Lung (tissue), 12 donors: ENCODE measurements around the gene TET1. TPM values are rescaled to one million over a fixed set of nuclear protein-coding genes. Genes with fewer than 3 reads are reported as not detected.

Source experiments
- ATAC-seq: fragments of 200-7000 bp; cut with Tn5 transposase; one replicate; pipeline ENCODE4 v1.9.1; 2020; ENCODE audit warnings: moderate number of reproducible peaks; ENCODE audit not compliant: insufficient read depth, low FRiP score
- DNase-seq, 3 donors: peaks; one replicate each; pipeline ENCODE4 v3.0.0-alpha.2; 2013 to 2017
- H3K27ac ChIP-seq, 2 donors: one replicate each; pipeline ENCODE4 v1.5.1; 2013; ENCODE audit warnings: mild to moderate bottlenecking in 2 of 2, moderate library complexity in 2 of 2, control low read depth in 1 of 2, inconsistent platforms in 1 of 2, low read depth in 1 of 2, low read length in 1 of 2
- H3K27me3 ChIP-seq, 3 donors: one replicate each; pipeline ENCODE4 v1.5.1; 2013; ENCODE audit warnings: low read length in 2 of 3; ENCODE audit not compliant: control insufficient read depth in 3 of 3, insufficient read depth in 3 of 3
- H3K36me3 ChIP-seq, 4 donors: one replicate each; pipeline ENCODE4 v1.5.1; 2013; ENCODE audit warnings: low read length in 4 of 4, mild to moderate bottlenecking in 1 of 4, moderate library complexity in 1 of 4; ENCODE audit not compliant: control insufficient read depth in 4 of 4, insufficient read depth in 4 of 4
- H3K4me1 ChIP-seq, 5 donors: one replicate each; pipeline ENCODE4 v1.5.1; 2013; ENCODE audit warnings: low read length in 5 of 5, mild to moderate bottlenecking in 2 of 5, moderate library complexity in 1 of 5; ENCODE audit not compliant: control insufficient read depth in 5 of 5, insufficient read depth in 5 of 5
- H3K4me3 ChIP-seq: one replicate; pipeline ENCODE4 v1.5.1; 2013; ENCODE audit warnings: mild to moderate bottlenecking, control low read depth, moderate library complexity
- H3K9ac ChIP-seq, 2 donors: one replicate each; pipeline ENCODE4 v1.5.1; 2013; ENCODE audit warnings: low read length in 2 of 2, control low read depth in 1 of 2; ENCODE audit not compliant: insufficient read depth in 1 of 2
- H3K9me3 ChIP-seq, 4 donors: one replicate each; pipeline ENCODE4 v1.5.1; 2013; ENCODE audit warnings: low read length in 3 of 4, mild to moderate bottlenecking in 1 of 4, moderate library complexity in 1 of 4; ENCODE audit not compliant: control insufficient read depth in 4 of 4, insufficient read depth in 3 of 4
- WGBS, 2 donors: extraction: QIAGEN DNeasy Blood & Tissue Kit; methylation state at CpG; one replicate each; pipeline ENCODE4 v1.1.7; 2013; 5-methylcytosine and 5-hydroxymethylcytosine counted together
- polyA plus RNA-seq, 2 donors: library from polyadenylated mRNA; stranded (reverse); fragments of 200-250 nt; gene quantifications; one replicate each; pipeline ENCODE4 v1.2.1, GENCODE V29; 2013
- total RNA-seq, 2 donors: library from RNA; depleted of rRNA in 1 of 2; stranded (reverse); fragments of >200 nt in 1 of 2; gene quantifications; one replicate each; pipeline ENCODE4 v1.2.1, GENCODE V29; 2014 to 2021
- TF ChIP-seq, protein P1 (sequence below): IDR thresholded peaks from 2 replicates; pipeline ENCODE4 v1.5.1; 2012; ENCODE audit warnings: mild to moderate bottlenecking; ENCODE audit errors: control extremely low read depth, extremely low read depth
- donor health status: control.
- donor health status: control.
- donor health status: Bipolar disorder and iron deficiency.
- donor health status: healthy.
- donor health status: DM: yes; HTN: yes; CAD: no.

The TET1 gene
- total and polyA plus RNA-seq, 4 donors: 0.06 to 23.5 (median 0.73) TPM

DNA sequence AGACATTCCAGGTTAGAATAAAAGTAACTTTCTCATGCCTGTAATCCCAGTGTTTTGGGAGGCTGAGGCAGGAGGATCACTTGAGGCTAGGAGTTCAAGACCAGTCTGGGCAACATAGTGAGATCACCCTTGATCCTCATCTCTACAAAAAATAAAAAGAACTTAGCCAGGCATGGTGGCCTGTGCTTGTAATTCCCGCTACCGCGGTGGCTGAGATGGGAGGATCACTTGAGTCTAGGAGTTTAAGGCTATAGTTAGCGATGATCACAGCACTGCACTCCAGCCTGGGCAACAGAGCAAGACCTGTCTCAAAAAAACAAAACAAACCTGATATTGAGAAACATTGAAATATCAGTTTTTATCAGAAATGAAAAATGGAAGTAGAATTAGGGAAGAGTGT, 4.6 kb downstream of the TET1 start:
- TF ChIP-seq, protein P1, sequence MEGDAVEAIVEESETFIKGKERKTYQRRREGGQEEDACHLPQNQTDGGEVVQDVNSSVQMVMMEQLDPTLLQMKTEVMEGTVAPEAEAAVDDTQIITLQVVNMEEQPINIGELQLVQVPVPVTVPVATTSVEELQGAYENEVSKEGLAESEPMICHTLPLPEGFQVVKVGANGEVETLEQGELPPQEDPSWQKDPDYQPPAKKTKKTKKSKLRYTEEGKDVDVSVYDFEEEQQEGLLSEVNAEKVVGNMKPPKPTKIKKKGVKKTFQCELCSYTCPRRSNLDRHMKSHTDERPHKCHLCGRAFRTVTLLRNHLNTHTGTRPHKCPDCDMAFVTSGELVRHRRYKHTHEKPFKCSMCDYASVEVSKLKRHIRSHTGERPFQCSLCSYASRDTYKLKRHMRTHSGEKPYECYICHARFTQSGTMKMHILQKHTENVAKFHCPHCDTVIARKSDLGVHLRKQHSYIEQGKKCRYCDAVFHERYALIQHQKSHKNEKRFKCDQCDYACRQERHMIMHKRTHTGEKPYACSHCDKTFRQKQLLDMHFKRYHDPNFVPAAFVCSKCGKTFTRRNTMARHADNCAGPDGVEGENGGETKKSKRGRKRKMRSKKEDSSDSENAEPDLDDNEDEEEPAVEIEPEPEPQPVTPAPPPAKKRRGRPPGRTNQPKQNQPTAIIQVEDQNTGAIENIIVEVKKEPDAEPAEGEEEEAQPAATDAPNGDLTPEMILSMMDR: no peak
- no peak overlapping the region for H3K9ac ChIP-seq
- H3K9me3 ChIP-seq: no peaks in the 10 kb centered on the region
- DNase-seq (no peak), ATAC-seq (no peak)
- H3K4me3 ChIP-seq: no peak overlapping the region
- WGBS, 2 donors: 73 to 74% methylated on average over 4 of the region's 4 CpGs
- no peaks in the 10 kb centered on the region for H3K27me3 ChIP-seq
- H3K36me3 ChIP-seq: no peaks in the 10 kb centered on the region
- no peak overlapping the region for H3K27ac ChIP-seq
- peaks cover 0 to 36% (median 4%) of the 10 kb centered on the region in 5 donors for H3K4me1 ChIP-seq

DNA sequence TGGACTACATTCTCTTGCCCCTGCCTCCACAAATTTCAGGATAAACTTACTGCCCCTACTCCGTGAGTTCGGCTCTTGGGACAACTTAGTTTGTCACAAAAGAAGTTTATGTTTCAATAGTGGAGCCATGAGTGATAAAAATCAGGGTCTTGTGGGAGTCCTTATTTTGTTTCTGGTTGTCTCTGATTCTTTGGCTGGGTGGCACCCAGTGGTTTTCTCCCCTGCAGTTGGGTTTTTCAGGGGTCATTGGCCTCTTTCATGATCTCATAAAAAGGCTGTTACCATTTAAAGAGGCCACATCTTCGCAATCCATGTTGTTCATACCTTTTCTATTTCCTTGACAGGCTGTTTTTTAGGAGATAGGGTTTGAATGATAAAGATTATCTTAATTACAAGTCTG, 5.5 kb downstream of the TET1 start:
- TF ChIP-seq, protein P1: no peak
- ATAC-seq (no peak), DNase-seq (no peak)
- Histone ChIP-seq H3K27me3 (no peaks in the 10 kb centered on the region), H3K4me3 (no peak overlapping the region), H3K9ac (no peak overlapping the region), H3K27ac (no peak overlapping the region), H3K9me3 (no peaks in the 10 kb centered on the region), H3K4me1 (peaks cover 0 to 32% (median 4%) of the 10 kb centered on the region in 5 donors), H3K36me3 (no peaks in the 10 kb centered on the region)
- 91 to 96% methylated on average over 3 of the region's 3 CpGs for WGBS, 2 donors

DNA sequence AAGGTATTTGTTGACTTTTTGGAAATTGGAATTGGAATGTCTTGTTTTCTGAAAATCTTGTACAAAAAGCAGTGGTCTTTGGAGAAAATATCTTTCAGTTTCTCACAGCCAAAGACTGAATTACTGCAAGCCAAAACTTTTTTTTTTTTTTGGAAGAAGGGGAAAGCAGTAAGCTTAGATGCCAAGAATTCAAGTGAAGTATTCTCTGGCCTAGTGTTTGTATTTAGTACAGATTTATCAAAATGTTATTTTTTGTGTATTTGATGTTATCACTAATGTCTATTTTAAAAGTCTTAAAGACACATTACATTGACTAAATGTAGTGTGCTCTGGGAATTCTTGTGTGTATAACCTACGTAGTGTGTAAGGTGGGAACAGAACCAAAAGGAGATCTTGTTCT, 6.2 kb downstream of the TET1 start:
- Histone ChIP-seq H3K4me3 (no peak overlapping the region), H3K27ac (no peak overlapping the region)
- 65 to 83% methylated on average over 1 of the region's 1 CpG for WGBS, 2 donors

More for the DNA sequence above, 6.2 kb downstream of the TET1 start:
- TF ChIP-seq, protein P1: no peak
- H3K27me3 ChIP-seq: no peaks in the 10 kb centered on the region
- DNase-seq (peak in 2 of 3 donors; percentile 73 to 78), ATAC-seq (no peak)
- peaks cover 0 to 32% (median 3%) of the 10 kb centered on the region in 5 donors for H3K4me1 ChIP-seq
- H3K36me3 ChIP-seq: no peaks in the 10 kb centered on the region
- peak overlapping the region in 1 of 2 donors; percentile 23 for H3K9ac ChIP-seq
- H3K9me3 ChIP-seq: no peaks in the 10 kb centered on the region
